ENCODE results near the gene GRIP2. TPM values are rescaled to one million over a fixed set of nuclear protein-coding genes. Genes with fewer than 3 reads are reported as not detected.

GRIP2 gene
- total and polyA plus RNA-seq, 9 of the 15 experiments (the other 6 are each of a cell fraction or from before 2014, with no cell fraction given) = 0.01 TPM; not detected in 7

- in situ Hi-C loops (cut with MboI) (no loop called here), intact Hi-C loops (cut with micrococcal nuclease) (no loop called here)
- ChIA-PET POLR2A (interaction anchor here (0.9 to 1.2 kb wide), 2 partner anchors 9 to 134 kb away, joined by 3 read pairs; no protein-coding TSS in a partner anchor), CTCF (ENCODE audit: low intra/inter-chr PET ratio) (no interaction called here)
- ATAC-seq (no peak), FAIRE-seq (no peak), DNase-seq (ENCODE audit: extremely low read depth in 1 of 4, low spot score in 3 of 4) (no peak)
- Histone ChIP-seq H3K9ac (ENCODE audit: insufficient read depth in 1 of 2, low read depth in 2 of 2, low read length in 2 of 2) (peak overlapping the region in 1 of 2 experiments; percentile 88; a peak in 2 of 4 replicates), H3K9me3 (replicated peaks; ENCODE audit: control insufficient read depth, insufficient read depth, low read depth, low read length) (no peaks in the 10 kb centered on the region; the same call in 1 of the 2 replicates), H3K27ac (ENCODE audit: extremely low read depth, low read depth, low read length) (0 out of 3 replicates have a peak overlapping the region, but pooled peaks have one; percentile 31), H3K9me1 (ENCODE audit: control insufficient read depth, insufficient read depth, low read length) (peaks cover 22% of the 10 kb centered on the region), H2AFZ (ENCODE audit: low read depth, low read length) (no peak overlapping the region), H3K4me1 (replicated peaks in 1 of 2; ENCODE audit: control insufficient read depth in 2 of 2, insufficient read depth in 2 of 2, low read length in 2 of 2) (peaks cover 29 to 49% of the 10 kb centered on the region in 2 experiments), H3K4me2 (ENCODE audit: insufficient read depth, low read length) (no peak overlapping the region), H4K20me1 (replicated peaks; ENCODE audit: control insufficient read depth, insufficient read depth, low read length) (peaks cover 50% of the 10 kb centered on the region), H3K36me3 (ENCODE audit: control insufficient read depth, insufficient read depth, low read length) (peaks cover 87% of the 10 kb centered on the region), H3K79me2 (ENCODE audit: control insufficient read depth, insufficient read depth, low read length) (peaks cover 81% of the 10 kb centered on the region), H3K4me3 (no peak overlapping the region), H3K27me3 (ENCODE audit: control insufficient read depth in 2 of 2, insufficient read depth in 2 of 2, low read length in 2 of 2) (no peaks in the 10 kb centered on the region)
- TF ChIP-seq ZNF609 (CRISPR knock-in tag; IDR thresholded peaks at IDR 0.05; ENCODE audit: borderline replicate concordance) (no peak), CHD2 (IDR thresholded peaks at IDR 0.05; ENCODE audit: low read depth, low read length) (no peak), ZC3H11A (IDR thresholded peaks at IDR 0.05; ENCODE audit: low read depth, low read length) (no peak), ZBTB7A (IDR thresholded peaks at IDR 0.05; ENCODE audit: borderline replicate concordance, control insufficient read depth, low read depth, low read length) (no peak), THRA (IDR thresholded peaks at IDR 0.05) (no peak), GMEB1 (CRISPR knock-in tag; IDR thresholded peaks at IDR 0.05) (no peak), POLR2G (IDR thresholded peaks at IDR 0.05; ENCODE audit: low read depth, low read length) (peak; percentile 40; the same call in 1 of the 2 replicates), ZKSCAN1 (IDR thresholded peaks at IDR 0.05; ENCODE audit: low read depth, low read length) (peak; percentile 61; the same call in 1 of the 2 replicates), ARID3B (CRISPR knock-in tag; IDR thresholded peaks at IDR 0.05; ENCODE audit: borderline replicate concordance) (no peak), RBM22 (IDR thresholded peaks at IDR 0.05; ENCODE audit: low read depth, low read length, poor library complexity, severe bottlenecking) (peak; percentile 71)
- no TSS peak for BruUV-seq (replicated peaks)
- 87% methylated on average over 18 of the region's 18 CpGs for WGBS (ENCODE audit: insufficient coverage, low coverage, missing lambda C conversion rate)
Measured at GRCh38 chr3:14441240-14441919, 98.8 kb downstream of the GRIP2 start.

Measured in K562 (cell line).